Right atrium auricular region (tissue), 2 donors: Measurements from ENCODE around the gene PCSK9. TPM values are rescaled to one million over a fixed set of nuclear protein-coding genes. Genes with fewer than 3 reads are reported as not detected.

Experiments used
- DNase-seq: peaks from one replicate; pipeline ENCODE4 v3.0.0-alpha.2; 2019; ENCODE audit warnings: low spot score
- H3K27ac ChIP-seq, 2 donors: fragments of 200-600 bp; sonication (generic); 1 replicate in 1 of 2; 2 replicates in 1 of 2; pipeline ENCODE4 v1.5.1; 2016 to 2019
- H3K27me3 ChIP-seq, 2 donors: fragments of 200-600 bp; sonication (generic); one replicate each; pipeline versions ENCODE4 v1.5.1 to v1.6.0; 2017 to 2019
- H3K36me3 ChIP-seq: fragments of 200-600 bp; sonication (generic); one replicate; pipeline ENCODE4 v1.5.1; 2016
- H3K4me1 ChIP-seq, 2 donors: fragments of 200-600 bp; sonication (generic); one replicate each; pipeline versions ENCODE4 v1.5.1 to v1.6.0; 2017 to 2019
- H3K4me3 ChIP-seq, 2 donors: fragments of 200-600 bp; sonication (generic); 1 replicate in 1 of 2; 2 replicates in 1 of 2; pipeline ENCODE4 v1.5.1; 2017 to 2019; ENCODE audit warnings: mild to moderate bottlenecking in 1 of 2, moderate library complexity in 1 of 2
- H3K9me3 ChIP-seq, 2 donors: fragments of 200-600 bp; sonication (generic); one replicate each; pipeline ENCODE4 v1.5.1; 2019
- total RNA-seq, 2 donors: library from RNA; depleted of rRNA; stranded (reverse); fragments of >200 nt; gene quantifications; one replicate each; pipeline ENCODE4 v1.1.0, GENCODE V29; 2016
- TF ChIP-seq, protein P1 (sequence below), 2 donors: fragments of 200-600 bp; sonication (generic); IDR thresholded peaks; one replicate each; pipeline ENCODE4 v1.5.1; 2019; ENCODE audit warnings: antibody characterized with exemption in 2 of 2

The PCSK9 gene
- total RNA-seq, 2 donors from 2014 or later = 0.47 TPM; not detected in 1

- no peaks in the 10 kb centered on the region for H3K9me3 ChIP-seq
- H3K27me3 ChIP-seq = no peaks in the 10 kb centered on the region
- H3K36me3 ChIP-seq = no peaks in the 10 kb centered on the region
- H3K4me3 ChIP-seq = no peak overlapping the region
- DNase-seq = no peak
- TF ChIP-seq, protein P1, sequence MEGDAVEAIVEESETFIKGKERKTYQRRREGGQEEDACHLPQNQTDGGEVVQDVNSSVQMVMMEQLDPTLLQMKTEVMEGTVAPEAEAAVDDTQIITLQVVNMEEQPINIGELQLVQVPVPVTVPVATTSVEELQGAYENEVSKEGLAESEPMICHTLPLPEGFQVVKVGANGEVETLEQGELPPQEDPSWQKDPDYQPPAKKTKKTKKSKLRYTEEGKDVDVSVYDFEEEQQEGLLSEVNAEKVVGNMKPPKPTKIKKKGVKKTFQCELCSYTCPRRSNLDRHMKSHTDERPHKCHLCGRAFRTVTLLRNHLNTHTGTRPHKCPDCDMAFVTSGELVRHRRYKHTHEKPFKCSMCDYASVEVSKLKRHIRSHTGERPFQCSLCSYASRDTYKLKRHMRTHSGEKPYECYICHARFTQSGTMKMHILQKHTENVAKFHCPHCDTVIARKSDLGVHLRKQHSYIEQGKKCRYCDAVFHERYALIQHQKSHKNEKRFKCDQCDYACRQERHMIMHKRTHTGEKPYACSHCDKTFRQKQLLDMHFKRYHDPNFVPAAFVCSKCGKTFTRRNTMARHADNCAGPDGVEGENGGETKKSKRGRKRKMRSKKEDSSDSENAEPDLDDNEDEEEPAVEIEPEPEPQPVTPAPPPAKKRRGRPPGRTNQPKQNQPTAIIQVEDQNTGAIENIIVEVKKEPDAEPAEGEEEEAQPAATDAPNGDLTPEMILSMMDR (IDR thresholded peaks at IDR 0.05) = no peak
- H3K4me1 ChIP-seq = peaks cover 0 to 21% of the 10 kb centered on the region in 2 donors
- no peak overlapping the region for H3K27ac ChIP-seq
These were observed 11.8 kb downstream of the PCSK9 start for GRCh38 chr1:55051169-55051568.

DNA sequence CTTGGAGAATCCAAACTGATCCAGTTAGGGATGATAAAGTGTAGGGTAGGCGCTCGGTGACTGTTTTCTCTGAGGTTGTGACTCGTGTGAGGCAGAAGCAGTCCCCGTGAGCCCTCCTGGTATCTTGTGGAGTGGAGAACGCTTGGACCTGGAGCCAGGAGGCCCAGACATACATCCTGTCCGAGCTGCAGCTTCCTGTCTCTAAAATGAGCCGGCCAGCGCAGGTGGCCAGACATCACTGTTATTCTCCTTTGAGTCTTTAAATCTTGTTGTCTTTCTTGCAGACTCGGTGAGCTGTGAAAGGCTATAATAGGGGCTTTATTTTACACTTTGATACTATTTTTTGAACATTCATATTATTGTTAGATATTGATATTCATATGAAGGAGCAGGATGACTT lies 12.3 kb downstream of the PCSK9 start:
- peaks cover 0 to 21% of the 10 kb centered on the region in 2 donors for H3K4me1 ChIP-seq
- DNase-seq = no peak
- TF ChIP-seq, protein P1 (IDR thresholded peaks at IDR 0.05) = no peak
- H3K4me3 ChIP-seq = no peak overlapping the region
- no peak overlapping the region for H3K27ac ChIP-seq
- no peaks in the 10 kb centered on the region for H3K36me3 ChIP-seq
- no peaks in the 10 kb centered on the region for H3K27me3 ChIP-seq
- H3K9me3 ChIP-seq = no peaks in the 10 kb centered on the region

- no peak for DNase-seq
- Histone ChIP-seq H3K27me3 (no peaks in the 10 kb centered on the region), H3K4me3 (no peak overlapping the region), H3K36me3 (no peaks in the 10 kb centered on the region), H3K4me1 (peaks cover 0 to 21% of the 10 kb centered on the region in 2 donors), H3K9me3 (no peaks in the 10 kb centered on the region), H3K27ac (no peak overlapping the region)
- TF ChIP-seq, protein P1 (IDR thresholded peaks at IDR 0.05) = no peak
These were observed 13.1 kb downstream of the PCSK9 start for GRCh38 chr1:55052221-55053142.

DNA sequence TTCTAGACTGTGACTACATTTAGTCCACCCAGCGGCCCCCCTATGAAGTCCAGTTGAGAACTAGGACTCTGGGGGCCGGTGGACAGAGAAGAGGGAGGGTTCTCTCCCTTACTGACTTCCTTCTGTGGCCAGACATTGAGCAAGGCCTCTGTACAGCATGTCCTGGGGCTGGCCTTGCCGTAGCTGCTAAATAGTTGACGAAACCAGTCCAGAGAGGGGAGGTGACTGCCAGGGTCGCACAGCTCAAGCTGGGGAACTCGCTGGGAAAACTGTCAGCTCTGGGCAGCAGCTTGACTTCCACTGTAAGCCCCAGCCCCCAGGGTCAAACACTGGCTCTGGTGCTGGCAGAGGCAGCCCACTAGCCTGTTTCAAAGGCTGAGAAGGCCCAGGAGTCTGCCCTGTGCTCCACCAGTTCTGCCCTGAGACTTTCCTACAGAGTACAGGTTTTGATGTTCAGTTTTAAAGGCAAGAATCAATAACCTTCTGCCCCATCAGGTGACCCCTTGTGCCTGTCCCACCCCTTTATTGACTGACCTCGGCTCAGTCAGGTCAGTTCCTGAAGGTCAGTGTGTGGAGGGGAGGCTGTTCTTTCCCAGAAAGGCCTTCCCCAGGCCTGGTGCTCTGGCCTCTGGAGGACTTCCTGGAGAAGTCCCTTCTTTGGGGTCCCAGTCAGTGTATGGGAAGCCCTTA lies 14.1 kb downstream of the PCSK9 start:
- Histone ChIP-seq H3K36me3 (no peaks in the 10 kb centered on the region), H3K9me3 (no peaks in the 10 kb centered on the region), H3K4me3 (no peak overlapping the region), H3K27me3 (no peaks in the 10 kb centered on the region), H3K27ac (no peak overlapping the region), H3K4me1 (peaks cover 0 to 21% of the 10 kb centered on the region in 2 donors)
- TF ChIP-seq, protein P1 (IDR thresholded peaks at IDR 0.05) = no peak
- no peak for DNase-seq

DNA sequence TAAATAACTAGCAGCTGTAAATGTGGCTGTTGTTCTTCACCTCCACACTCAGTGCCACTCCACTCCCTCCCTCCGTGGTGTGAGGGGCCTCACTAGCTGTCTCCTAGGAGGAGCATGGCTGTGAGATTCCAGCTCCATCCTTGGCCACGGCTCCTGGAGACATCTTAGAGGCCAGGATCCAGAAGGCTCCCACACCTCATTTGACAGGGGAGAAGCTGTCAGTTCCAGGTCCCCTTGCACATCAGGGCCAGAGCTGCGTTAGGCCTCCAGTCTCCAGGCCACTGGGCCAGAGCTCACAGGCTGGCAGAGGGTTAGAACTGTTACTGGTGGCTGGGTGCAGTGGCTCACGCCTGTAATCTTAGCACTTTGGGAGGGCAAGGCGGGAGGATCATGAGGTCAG lies 15.0 kb downstream of the PCSK9 start:
- Histone ChIP-seq H3K4me1 (peaks cover 0 to 16% of the 10 kb centered on the region in 2 donors), H3K27ac (no peak overlapping the region), H3K9me3 (no peaks in the 10 kb centered on the region), H3K4me3 (no peak overlapping the region), H3K36me3 (no peaks in the 10 kb centered on the region), H3K27me3 (no peaks in the 10 kb centered on the region)
- TF ChIP-seq, protein P1 (IDR thresholded peaks at IDR 0.05) = no peak
- DNase-seq = no peak
